Adipocyte (in vitro differentiated cells): ENCODE data around the gene RNF19B.
A peak's percentile ranks its signal among the peaks of the same experiment; 100 is the strongest.

Experiments used
- DNase-seq: peaks from one replicate; pipeline ENCODE4 v3.0.0-alpha.2; 2015; ENCODE audit warnings: low read depth
- H3K27me3 ChIP-seq: replicated peaks from 2 replicates; pipeline ENCODE4 v1.7.0; 2013; ENCODE audit warnings: mild to moderate bottlenecking, low read length, moderate library complexity; ENCODE audit not compliant: control insufficient read depth, insufficient read depth
- H3K36me3 ChIP-seq: 2 replicates; pipeline ENCODE4 v1.7.0; 2013; ENCODE audit warnings: low read length, mild to moderate bottlenecking, moderate library complexity; ENCODE audit not compliant: control insufficient read depth, insufficient read depth, severe bottlenecking
- H3K4me1 ChIP-seq: 2 replicates; pipeline ENCODE4 v1.7.0; 2013; ENCODE audit warnings: mild to moderate bottlenecking, low read length, moderate library complexity; ENCODE audit not compliant: control insufficient read depth, insufficient read depth
- H3K4me3 ChIP-seq: 2 replicates; pipeline ENCODE4 v1.7.0; 2013; ENCODE audit warnings: mild to moderate bottlenecking, low read length, moderate library complexity
- H3K9ac ChIP-seq: 2 replicates; pipeline ENCODE4 v1.7.0; 2013; ENCODE audit warnings: mild to moderate bottlenecking, low read length, moderate library complexity
- H3K9me3 ChIP-seq: 2 replicates; pipeline ENCODE4 v1.7.0; 2013; ENCODE audit warnings: mild to moderate bottlenecking, low read length, moderate library complexity; ENCODE audit not compliant: control insufficient read depth

RNF19B gene

GRCh38 chr1:32964461-32965250 lies at the start of gene RNF19B:
Gene RNF19B (minus strand): TSS chr1:32964809. CDS start chr1:32964685, 124 bp downstream.
- H3K4me3 ChIP-seq: peak within 1 kb of the TSS; percentile 92

GRCh38 chr1:33013791-33014190 lies 49.2 kb upstream of the RNF19B start:
- Histone ChIP-seq H3K4me1 (peaks cover 46% of the 10 kb centered on the region), H3K27me3 (no peaks in the 10 kb centered on the region), H3K9me3 (no peaks in the 10 kb centered on the region), H3K9ac (no peak overlapping the region), H3K4me3 (no peak overlapping the region), H3K36me3 (peaks cover 60% of the 10 kb centered on the region)
- DNase-seq: no peak

More at GRCh38 chr1:32964461-32965250, at the start of gene RNF19B:
- no peaks in the 10 kb centered on the region for H3K9me3 ChIP-seq
- no peaks in the 10 kb centered on the region for H3K27me3 ChIP-seq
- DNase-seq: peak; percentile 97
- peaks cover 30% of the 10 kb centered on the region for H3K4me1 ChIP-seq
- no peaks in the 10 kb centered on the region for H3K36me3 ChIP-seq
- peak within 1 kb of the TSS; percentile 86 for H3K9ac ChIP-seq

- no peaks in the 10 kb centered on the region for H3K9me3 ChIP-seq
- peaks cover 57% of the 10 kb centered on the region for H3K36me3 ChIP-seq
- no peak for DNase-seq
Observed at GRCh38 chr1:33012165-33012564, 47.6 kb upstream of the RNF19B start.

GRCh38 chr1:33010932-33011731 lies 46.5 kb upstream of the RNF19B start:
- DNase-seq: peak; percentile 57
- peaks cover 55% of the 10 kb centered on the region for H3K36me3 ChIP-seq

More at GRCh38 chr1:33012165-33012564, 47.6 kb upstream of the RNF19B start:
- H3K4me1 ChIP-seq: peaks cover 53% of the 10 kb centered on the region
- H3K4me3 ChIP-seq: no peak overlapping the region
- no peaks in the 10 kb centered on the region for H3K27me3 ChIP-seq
- no peak overlapping the region for H3K9ac ChIP-seq

GRCh38 chr1:33009561-33009960 lies 45.0 kb upstream of the RNF19B start:
- Histone ChIP-seq H3K4me3 (no peak overlapping the region), H3K36me3 (peaks cover 51% of the 10 kb centered on the region), H3K4me1 (peaks cover 67% of the 10 kb centered on the region), H3K27me3 (no peaks in the 10 kb centered on the region), H3K9me3 (no peaks in the 10 kb centered on the region), H3K9ac (no peak overlapping the region)
- DNase-seq: no peak

More at GRCh38 chr1:33010932-33011731, 46.5 kb upstream of the RNF19B start:
- Histone ChIP-seq H3K9me3 (no peaks in the 10 kb centered on the region), H3K4me3 (no peak overlapping the region), H3K27me3 (no peaks in the 10 kb centered on the region), H3K4me1 (peaks cover 64% of the 10 kb centered on the region), H3K9ac (peak overlapping the region; percentile 11)

GRCh38 chr1:33008051-33008914 lies 43.7 kb upstream of the RNF19B start:
- H3K36me3 ChIP-seq: peaks cover 39% of the 10 kb centered on the region
- no peaks in the 10 kb centered on the region for H3K27me3 ChIP-seq
- no peaks in the 10 kb centered on the region for H3K9me3 ChIP-seq
- no peak overlapping the region for H3K9ac ChIP-seq
- H3K4me1 ChIP-seq: peaks cover 69% of the 10 kb centered on the region
- H3K4me3 ChIP-seq: no peak overlapping the region
- no peak for DNase-seq

GRCh38 chr1:33007190-33008050 lies 42.8 kb upstream of the RNF19B start:
- H3K4me1 ChIP-seq: peaks cover 66% of the 10 kb centered on the region
- H3K27me3 ChIP-seq: no peaks in the 10 kb centered on the region
- H3K4me3 ChIP-seq: no peak overlapping the region
- H3K9me3 ChIP-seq: no peaks in the 10 kb centered on the region
- no peak overlapping the region for H3K9ac ChIP-seq
- peak; percentile 92 for DNase-seq
- peaks cover 30% of the 10 kb centered on the region for H3K36me3 ChIP-seq

- Histone ChIP-seq H3K4me3 (no peak overlapping the region), H3K9me3 (no peaks in the 10 kb centered on the region), H3K36me3 (peaks cover 21% of the 10 kb centered on the region), H3K4me1 (peaks cover 51% of the 10 kb centered on the region), H3K27me3 (no peaks in the 10 kb centered on the region), H3K9ac (no peak overlapping the region)
- no peak for DNase-seq
Observed at GRCh38 chr1:33005838-33006421, 41.3 kb upstream of the RNF19B start.

GRCh38 chr1:33005117-33005837 lies 40.7 kb upstream of the RNF19B start:
- Histone ChIP-seq H3K9ac (no peak overlapping the region), H3K27me3 (no peaks in the 10 kb centered on the region), H3K9me3 (no peaks in the 10 kb centered on the region), H3K4me1 (peaks cover 46% of the 10 kb centered on the region), H3K4me3 (no peak overlapping the region), H3K36me3 (peaks cover 21% of the 10 kb centered on the region)
- DNase-seq: no peak
